Body of pancreas (tissue), 4 donors: ENCODE results near the gene CMC1.

ENCODE experiments used
- POLR2A ChIP-seq, 3 donors: fragments of 450-650 bp; IDR thresholded peaks; one replicate each; pipeline ENCODE4 v1.6.1; 2016; ENCODE audit warnings: antibody characterized with exemption in 3 of 3, mild to moderate bottlenecking in 2 of 3
- TF ChIP-seq, protein P1 (sequence below), 7 experiments: fragments of 450-650 bp in 4 of 7; fragments of 200-600 bp in 3 of 7; sonication (generic) in 3 of 7; IDR thresholded peaks; one replicate each; pipeline ENCODE4 v1.5.1; 2016 to 2019; ENCODE audit warnings: antibody characterized with exemption in 7 of 7

DNA sequence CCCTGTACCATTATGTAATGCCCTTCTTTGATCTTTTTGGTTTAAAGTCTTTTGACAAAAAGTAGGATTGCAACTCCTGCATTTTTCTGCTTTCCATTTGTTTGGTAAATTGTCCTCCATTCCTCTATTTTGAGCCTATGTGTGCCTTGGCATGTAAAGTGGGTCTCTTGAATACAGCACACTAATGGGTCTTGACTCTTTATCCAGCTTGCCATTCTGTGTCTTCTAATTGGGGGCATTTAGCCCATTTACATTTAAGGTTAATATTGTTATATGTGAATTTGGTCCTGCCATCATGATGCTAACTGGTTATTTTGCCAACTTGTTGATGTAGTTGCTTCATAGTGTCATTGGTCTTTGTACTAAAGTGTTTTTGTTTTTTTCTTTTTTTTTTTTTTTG is 32.4 kb downstream of the CMC1 start:
- TF ChIP-seq, protein P1, sequence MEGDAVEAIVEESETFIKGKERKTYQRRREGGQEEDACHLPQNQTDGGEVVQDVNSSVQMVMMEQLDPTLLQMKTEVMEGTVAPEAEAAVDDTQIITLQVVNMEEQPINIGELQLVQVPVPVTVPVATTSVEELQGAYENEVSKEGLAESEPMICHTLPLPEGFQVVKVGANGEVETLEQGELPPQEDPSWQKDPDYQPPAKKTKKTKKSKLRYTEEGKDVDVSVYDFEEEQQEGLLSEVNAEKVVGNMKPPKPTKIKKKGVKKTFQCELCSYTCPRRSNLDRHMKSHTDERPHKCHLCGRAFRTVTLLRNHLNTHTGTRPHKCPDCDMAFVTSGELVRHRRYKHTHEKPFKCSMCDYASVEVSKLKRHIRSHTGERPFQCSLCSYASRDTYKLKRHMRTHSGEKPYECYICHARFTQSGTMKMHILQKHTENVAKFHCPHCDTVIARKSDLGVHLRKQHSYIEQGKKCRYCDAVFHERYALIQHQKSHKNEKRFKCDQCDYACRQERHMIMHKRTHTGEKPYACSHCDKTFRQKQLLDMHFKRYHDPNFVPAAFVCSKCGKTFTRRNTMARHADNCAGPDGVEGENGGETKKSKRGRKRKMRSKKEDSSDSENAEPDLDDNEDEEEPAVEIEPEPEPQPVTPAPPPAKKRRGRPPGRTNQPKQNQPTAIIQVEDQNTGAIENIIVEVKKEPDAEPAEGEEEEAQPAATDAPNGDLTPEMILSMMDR (IDR thresholded peaks at IDR 0.05), result no peak
- no peak for TF ChIP-seq POLR2A (IDR thresholded peaks at IDR 0.05)
